ENCODE data around the gene SCN5A.
"Not testable (repeated sequence)": the region's sequence is repeated elsewhere in the genome, so short reads cannot be mapped to it uniquely, and the experiment has no call there.

Gene SCN5A

GRCh38 chr3:38578081-38578475, 71.4 kb downstream of the SCN5A start:
- TF ChIP-seq ZNF274 (IDR thresholded peaks at IDR 0.05; ENCODE audit: low read depth, low read length): no peak
- H3K4me3 ChIP-seq (ENCODE audit: low read length): no peak overlapping the region

GRCh38 chr3:38577371-38578080, 72.0 kb downstream of the SCN5A start:
- H3K4me3 ChIP-seq (ENCODE audit: low read length): no peak overlapping the region
- TF ChIP-seq ZNF274 (IDR thresholded peaks at IDR 0.05; ENCODE audit: low read depth, low read length): no peak

DNA sequence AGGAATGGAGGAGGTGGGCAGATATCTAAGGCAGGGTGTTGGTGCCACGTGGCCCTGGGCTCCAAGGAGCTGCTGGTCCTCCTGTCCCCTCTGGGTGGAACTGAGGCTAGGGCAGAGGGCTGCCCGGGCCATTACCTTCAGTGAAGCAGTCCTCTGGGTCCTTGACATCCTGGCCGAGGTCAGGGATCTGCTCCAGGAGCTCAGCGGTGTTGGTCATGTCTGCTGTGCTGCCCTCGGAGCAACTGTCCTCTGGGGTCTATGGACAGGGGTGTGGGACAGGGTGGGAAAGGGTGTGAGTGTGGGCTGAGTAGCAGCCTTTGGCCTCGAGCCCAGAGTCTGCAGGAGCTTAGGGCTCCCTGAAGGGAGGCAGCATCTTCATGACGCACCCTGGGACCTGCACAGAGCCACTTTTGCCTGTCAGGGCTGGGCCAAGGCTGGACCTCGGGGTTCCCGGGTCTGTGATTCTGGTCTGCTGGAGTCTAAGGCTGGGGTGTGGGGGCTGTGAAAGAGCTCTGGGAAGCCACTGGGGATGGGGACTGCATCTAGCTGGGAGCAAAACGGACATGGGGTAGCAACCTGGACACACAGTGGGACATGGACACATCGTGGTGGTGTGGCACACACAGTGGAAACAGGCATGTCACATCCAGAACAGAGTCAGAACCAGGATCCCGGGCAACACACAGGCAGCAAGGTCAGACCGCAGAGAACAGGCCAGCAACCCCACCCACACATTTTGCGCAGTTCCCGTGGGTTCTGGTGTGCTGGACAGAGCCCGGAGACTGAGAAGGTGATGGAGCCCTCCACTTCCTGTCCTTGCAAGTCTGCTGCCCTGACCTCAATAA, 72.7 kb downstream of the SCN5A start:
- H3K4me3 ChIP-seq (ENCODE audit: low read length): no peak overlapping the region
- TF ChIP-seq ZNF274 (IDR thresholded peaks at IDR 0.05; ENCODE audit: low read depth, low read length): no peak

DNA sequence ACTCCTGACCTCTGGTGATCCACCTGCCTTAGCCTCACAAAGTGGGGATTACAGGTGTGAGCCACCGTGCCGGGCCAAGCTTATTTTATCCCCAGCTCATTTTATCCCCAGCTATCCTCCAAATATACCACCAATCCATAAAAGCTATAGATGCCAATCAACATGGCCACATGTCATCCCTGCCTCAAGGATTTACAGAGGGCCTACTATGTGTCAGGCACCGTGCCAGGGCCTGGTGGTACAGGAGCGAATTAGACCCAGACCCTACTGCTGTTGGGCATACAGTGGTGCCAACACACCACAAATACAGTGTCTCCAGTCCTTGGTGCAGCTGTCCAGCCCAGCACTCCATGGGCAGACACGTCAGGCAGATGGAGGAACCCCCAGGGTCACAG, 73.4 kb downstream of the SCN5A start:
- no peak for TF ChIP-seq ZNF274 (IDR thresholded peaks at IDR 0.05; ENCODE audit: low read depth, low read length)

GRCh38 chr3:38575279-38575843, 74.1 kb downstream of the SCN5A start:
- no peak for TF ChIP-seq ZNF274 (IDR thresholded peaks at IDR 0.05; ENCODE audit: low read depth, low read length)
- H3K4me3 ChIP-seq (ENCODE audit: low read length): no peak overlapping the region

More for the DNA sequence above, 73.4 kb downstream of the SCN5A start:
- no peak overlapping the region for H3K4me3 ChIP-seq (ENCODE audit: low read length)

DNA sequence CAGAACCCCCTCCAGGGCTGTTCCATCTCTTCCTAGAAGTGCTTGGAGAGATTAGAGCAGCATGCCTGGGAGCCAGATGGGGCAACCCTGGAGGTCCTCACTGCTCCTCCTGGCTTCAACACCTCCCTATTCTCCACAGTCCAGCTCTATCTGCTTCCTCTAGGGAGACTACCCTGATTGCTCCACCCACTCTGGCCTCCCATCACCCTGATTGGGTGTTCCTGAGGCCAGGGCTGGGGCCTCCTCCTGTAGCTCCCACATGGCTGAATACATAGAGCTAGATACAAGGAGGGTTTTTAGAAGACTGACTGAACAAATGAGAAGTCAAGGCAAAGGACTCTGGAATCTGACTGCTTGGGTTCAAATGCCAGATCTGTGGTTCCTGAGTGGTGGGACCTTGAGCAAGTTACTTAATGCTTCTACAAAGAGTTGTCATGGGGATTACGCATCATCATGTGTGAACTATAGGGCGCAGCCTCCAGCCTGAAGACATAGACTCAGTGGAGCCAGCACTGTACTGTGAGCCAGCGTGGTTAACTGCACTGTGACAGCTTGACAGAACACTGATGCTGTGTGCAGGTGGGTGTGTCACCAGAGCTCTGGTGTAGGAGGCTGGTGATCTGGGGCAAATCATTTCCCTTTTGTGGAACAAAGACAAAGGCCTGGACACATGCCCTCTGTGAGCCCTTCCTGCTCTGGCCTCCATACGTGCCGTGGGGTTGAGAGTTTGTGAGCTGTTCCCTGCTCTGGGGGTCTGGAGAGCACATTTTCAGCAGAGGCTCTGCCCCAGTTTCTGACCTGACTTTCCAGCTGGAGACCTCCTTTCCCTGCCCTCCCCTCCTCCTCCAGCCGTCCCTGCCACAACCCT, 74.8 kb downstream of the SCN5A start:
- H3K4me3 ChIP-seq (ENCODE audit: low read length): no peak overlapping the region
- TF ChIP-seq ZNF274 (IDR thresholded peaks at IDR 0.05; ENCODE audit: low read depth, low read length): no peak

DNA sequence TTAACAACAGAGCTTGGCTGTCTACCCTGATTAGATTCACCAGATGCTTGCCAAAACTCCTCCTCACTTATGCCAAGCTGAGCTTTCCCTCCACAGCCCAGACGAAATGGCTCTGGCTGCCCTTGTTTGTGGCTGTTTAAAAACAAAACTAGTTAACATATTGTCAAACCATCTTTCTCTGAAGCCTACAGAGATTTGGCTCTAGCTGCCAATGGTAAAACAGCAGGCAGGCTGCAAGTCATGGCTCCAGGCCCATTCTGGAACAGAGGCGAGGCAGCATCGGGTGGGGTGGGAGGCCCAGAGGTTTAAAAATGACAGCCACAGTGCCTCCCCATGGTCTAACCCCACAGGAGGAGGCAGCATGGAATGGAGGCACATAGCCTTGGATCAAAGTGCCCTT, 75.9 kb downstream of the SCN5A start:
- no peak overlapping the region for H3K4me3 ChIP-seq (ENCODE audit: low read length)

GRCh38 chr3:38573111-38573510, 76.4 kb downstream of the SCN5A start:
- no peak for TF ChIP-seq ZNF274 (IDR thresholded peaks at IDR 0.05; ENCODE audit: low read depth, low read length)
- no peak overlapping the region for H3K4me3 ChIP-seq (ENCODE audit: low read length)

More for the DNA sequence above, 75.9 kb downstream of the SCN5A start:
- no peak for TF ChIP-seq ZNF274 (IDR thresholded peaks at IDR 0.05; ENCODE audit: low read depth, low read length)

- TF ChIP-seq ZNF274 (IDR thresholded peaks at IDR 0.05; ENCODE audit: low read depth, low read length): no peak
- H3K4me3 ChIP-seq (ENCODE audit: low read length): no peak overlapping the region
Measured at GRCh38 chr3:38567498-38567897, 82.0 kb downstream of the SCN5A start.

DNA sequence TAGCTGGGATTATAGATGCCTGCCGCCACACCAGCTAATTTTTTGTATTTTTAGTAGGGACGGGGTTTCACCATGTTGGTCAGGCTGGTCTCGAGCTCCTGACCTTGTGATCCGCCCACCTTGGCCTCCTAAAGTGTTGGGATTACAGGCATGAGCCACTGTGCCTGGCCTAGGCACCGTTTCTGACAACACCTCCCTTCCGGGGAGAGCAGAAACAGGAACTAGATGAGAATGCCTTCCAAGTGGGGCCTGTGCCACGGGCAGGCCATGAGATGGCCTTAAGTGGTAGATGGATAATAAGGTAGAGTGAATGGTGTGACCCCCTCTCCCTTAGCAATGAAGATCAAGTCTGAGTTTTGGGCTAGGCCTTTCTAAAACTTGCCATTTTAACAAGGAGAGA, 82.7 kb downstream of the SCN5A start:
- H3K4me3 ChIP-seq (ENCODE audit: low read length): not testable (repeated sequence)

DNA sequence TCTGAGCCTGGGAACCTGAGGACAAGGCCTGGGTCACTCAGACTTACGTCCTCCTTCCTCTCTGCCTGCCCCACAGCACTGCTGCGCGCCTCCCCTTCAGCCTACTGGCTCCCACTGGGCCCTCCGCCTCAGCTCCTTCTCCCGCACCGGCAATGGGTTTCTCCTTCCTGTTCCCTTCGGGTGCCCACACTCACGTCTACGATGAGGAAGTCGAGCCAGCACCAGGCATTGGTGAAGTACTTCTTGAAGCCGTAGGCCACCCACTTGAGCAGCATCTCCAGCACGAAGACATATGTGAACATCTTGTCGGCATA, 83.3 kb downstream of the SCN5A start:
- TF ChIP-seq ZNF274 (IDR thresholded peaks at IDR 0.05; ENCODE audit: low read depth, low read length): no peak

GRCh38 chr3:38565339-38566214, 83.9 kb downstream of the SCN5A start:
- no peak for TF ChIP-seq ZNF274 (IDR thresholded peaks at IDR 0.05; ENCODE audit: low read depth, low read length)
- H3K4me3 ChIP-seq (ENCODE audit: low read length): no peak overlapping the region

More for the DNA sequence above, 83.3 kb downstream of the SCN5A start:
- H3K4me3 ChIP-seq (ENCODE audit: low read length): no peak overlapping the region

DNA sequence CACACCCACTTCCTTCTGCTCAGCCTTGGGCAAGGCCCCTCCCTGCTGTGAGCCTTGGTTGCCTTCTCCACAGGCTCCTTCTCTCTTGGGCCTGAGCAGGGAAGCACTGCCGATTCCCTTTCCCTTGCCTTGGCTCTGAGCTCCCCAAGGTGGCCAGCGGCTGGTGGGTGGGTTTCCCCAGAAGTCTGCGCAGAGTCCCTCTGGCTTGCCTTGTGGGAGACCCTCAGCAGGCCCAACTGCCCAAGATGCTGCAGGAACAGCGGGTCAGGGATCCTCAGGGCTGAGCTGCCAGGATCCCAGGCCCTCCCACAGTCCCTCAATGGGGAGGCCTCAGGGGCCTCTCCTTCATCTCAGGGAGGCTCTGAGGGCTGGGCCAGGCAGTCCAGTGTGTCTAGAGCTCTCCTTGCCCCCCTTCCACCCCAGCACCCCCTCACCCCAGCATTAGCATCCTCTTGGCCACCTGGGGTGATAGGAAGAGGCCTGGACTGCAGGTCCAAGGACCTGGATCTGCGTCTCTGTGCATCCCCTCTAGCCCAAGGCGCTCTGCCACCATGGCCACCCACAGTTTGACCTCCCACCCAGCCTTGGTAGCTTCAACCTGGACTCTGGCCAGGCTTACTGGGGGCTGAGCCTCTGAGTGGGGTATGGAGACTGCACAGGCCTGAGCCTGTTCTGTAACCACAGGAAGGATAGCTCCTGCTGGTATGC, 84.7 kb downstream of the SCN5A start:
- TF ChIP-seq ZNF274 (IDR thresholded peaks at IDR 0.05; ENCODE audit: low read depth, low read length): no peak
- H3K4me3 ChIP-seq (ENCODE audit: low read length): no peak overlapping the region
